ENCODE measurements around the gene CCDC81.

CCDC81 gene

DNA sequence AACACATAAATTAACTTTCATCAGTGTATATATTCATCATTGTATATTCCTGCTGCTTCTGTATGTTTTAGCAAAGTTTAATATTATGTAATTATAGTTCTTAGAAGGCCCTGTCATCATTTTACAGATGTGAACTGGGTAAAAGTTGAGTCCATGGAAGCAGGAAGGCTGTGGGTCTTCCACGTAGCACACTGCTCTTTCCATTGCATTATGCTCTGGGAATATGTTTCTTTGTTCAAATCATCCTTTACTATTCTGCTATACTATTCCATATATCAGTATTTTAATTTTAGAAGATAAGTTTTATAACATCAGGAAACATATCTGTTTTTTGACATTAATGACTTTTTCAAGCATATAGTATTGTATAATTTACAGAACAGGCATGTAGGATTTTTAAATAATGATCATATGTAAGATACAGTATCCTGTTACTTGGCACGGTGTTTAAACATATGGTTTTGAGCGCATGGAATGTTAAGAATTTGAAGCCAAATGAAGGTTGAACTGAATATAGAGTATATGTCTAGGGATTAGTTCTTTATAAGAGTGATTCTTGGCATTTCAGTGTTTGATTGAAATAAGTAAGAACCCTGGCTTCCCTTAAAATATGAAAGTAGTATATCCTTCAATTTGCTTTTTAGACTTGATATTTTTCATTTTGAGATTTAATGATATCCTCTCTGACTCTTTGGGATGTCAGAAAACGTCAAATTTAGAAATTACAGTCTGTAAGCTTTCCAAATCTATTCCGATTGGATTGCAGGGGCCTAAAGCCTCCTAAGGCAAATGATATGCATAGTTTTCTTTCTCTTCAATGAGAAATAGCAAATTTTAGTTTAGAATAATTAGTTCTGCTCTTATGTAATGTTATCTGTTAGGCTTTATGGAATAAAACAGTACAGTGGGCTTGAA is 8.6 kb downstream of the CCDC81 start:
- Histone ChIP-seq H3K27me3 (no peaks in the 10 kb centered on the region), H3K4me1 (no peaks in the 10 kb centered on the region), H3K36me3 (no peaks in the 10 kb centered on the region), H3K4me3 (ENCODE audit: low read depth, low read length) (no peak overlapping the region), H3K9me3 (no peaks in the 10 kb centered on the region)
- no peak for TF ChIP-seq CTCF (IDR thresholded peaks at IDR 0.05; ENCODE audit: low read depth, low read length)
- no peak for DNase-seq

DNA sequence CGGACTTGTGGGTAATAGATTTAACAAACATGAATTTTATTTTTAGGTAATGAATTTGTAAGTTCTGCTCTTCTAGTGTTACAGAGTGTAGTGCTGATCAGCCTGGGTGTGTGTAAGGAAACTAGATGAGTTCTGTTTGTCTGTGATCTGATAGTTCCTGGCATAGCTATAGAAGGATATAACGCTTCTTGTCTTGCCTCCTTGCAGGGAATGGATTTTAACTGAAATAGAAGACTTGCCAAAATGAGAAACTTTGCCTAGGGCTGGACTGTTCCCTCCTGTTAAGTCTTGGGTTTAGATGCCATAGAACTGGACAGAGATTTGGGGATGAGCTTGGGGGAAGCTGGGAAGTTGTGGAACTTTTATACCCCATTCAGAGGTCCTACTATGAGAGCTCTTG is 11.6 kb downstream of the CCDC81 start:
- Histone ChIP-seq H3K4me1 (no peaks in the 10 kb centered on the region), H3K27me3 (no peaks in the 10 kb centered on the region), H3K4me3 (ENCODE audit: low read depth, low read length) (no peak overlapping the region), H3K36me3 (no peaks in the 10 kb centered on the region), H3K9me3 (no peaks in the 10 kb centered on the region)
- no peak for DNase-seq
- no peak for TF ChIP-seq CTCF (IDR thresholded peaks at IDR 0.05; ENCODE audit: low read depth, low read length)

GRCh38 chr11:86386746-86387145 is 12.1 kb downstream of the CCDC81 start:
- no peaks in the 10 kb centered on the region for H3K27me3 ChIP-seq
- DNase-seq = no peak
- TF ChIP-seq CTCF (IDR thresholded peaks at IDR 0.05; ENCODE audit: low read depth, low read length) = no peak

GRCh38 chr11:86388198-86388597 is 13.5 kb downstream of the CCDC81 start:
- no peak overlapping the region for H3K4me3 ChIP-seq (ENCODE audit: low read depth, low read length)
- TF ChIP-seq CTCF (IDR thresholded peaks at IDR 0.05; ENCODE audit: low read depth, low read length) = no peak
- no peaks in the 10 kb centered on the region for H3K36me3 ChIP-seq
- H3K27me3 ChIP-seq = no peaks in the 10 kb centered on the region
- H3K9me3 ChIP-seq = no peaks in the 10 kb centered on the region
- no peak for DNase-seq
- no peaks in the 10 kb centered on the region for H3K4me1 ChIP-seq

More at GRCh38 chr11:86386746-86387145, 12.1 kb downstream of the CCDC81 start:
- no peaks in the 10 kb centered on the region for H3K4me1 ChIP-seq
- no peaks in the 10 kb centered on the region for H3K9me3 ChIP-seq
- no peak overlapping the region for H3K4me3 ChIP-seq (ENCODE audit: low read depth, low read length)
- H3K36me3 ChIP-seq = no peaks in the 10 kb centered on the region

DNA sequence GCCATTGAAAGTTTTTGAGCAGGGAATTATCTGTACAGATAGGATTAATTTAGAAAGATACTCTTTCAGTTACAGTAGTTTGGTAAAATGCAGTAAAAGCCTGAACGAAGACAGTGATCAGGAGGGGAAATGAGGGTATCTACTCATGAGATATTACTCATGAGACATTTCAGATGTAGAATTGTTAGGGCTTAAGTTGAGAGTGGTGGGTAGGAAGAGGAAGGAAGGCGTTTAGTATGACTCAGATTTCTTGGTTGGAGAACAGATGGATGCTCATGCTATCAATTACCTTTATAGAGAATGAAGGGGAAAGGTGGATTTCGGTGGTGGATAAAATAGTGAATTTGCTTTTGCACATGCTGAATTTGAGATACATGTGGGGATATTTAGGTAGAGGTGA is 15.8 kb downstream of the CCDC81 start:
- TF ChIP-seq CTCF (IDR thresholded peaks at IDR 0.05; ENCODE audit: low read depth, low read length) = no peak
- Histone ChIP-seq H3K9me3 (no peaks in the 10 kb centered on the region), H3K4me3 (ENCODE audit: low read depth, low read length) (no peak overlapping the region), H3K27me3 (no peaks in the 10 kb centered on the region), H3K36me3 (no peaks in the 10 kb centered on the region), H3K4me1 (no peaks in the 10 kb centered on the region)
- DNase-seq = no peak

GRCh38 chr11:86395061-86395551 is 20.4 kb downstream of the CCDC81 start:
- Histone ChIP-seq H3K27me3 (no peaks in the 10 kb centered on the region), H3K4me1 (no peaks in the 10 kb centered on the region), H3K9me3 (no peaks in the 10 kb centered on the region), H3K36me3 (no peaks in the 10 kb centered on the region), H3K4me3 (ENCODE audit: low read depth, low read length) (no peak overlapping the region)
- no peak for TF ChIP-seq CTCF (IDR thresholded peaks at IDR 0.05; ENCODE audit: low read depth, low read length)
- DNase-seq = no peak
